ENCODE results near the gene USP37.
A peak's percentile ranks its signal among the peaks of the same experiment; 100 is the strongest.
"Not testable (repeated sequence)": the region's sequence is repeated elsewhere in the genome, so short reads cannot be mapped to it uniquely, and the experiment has no call there.

USP37 gene

DNA sequence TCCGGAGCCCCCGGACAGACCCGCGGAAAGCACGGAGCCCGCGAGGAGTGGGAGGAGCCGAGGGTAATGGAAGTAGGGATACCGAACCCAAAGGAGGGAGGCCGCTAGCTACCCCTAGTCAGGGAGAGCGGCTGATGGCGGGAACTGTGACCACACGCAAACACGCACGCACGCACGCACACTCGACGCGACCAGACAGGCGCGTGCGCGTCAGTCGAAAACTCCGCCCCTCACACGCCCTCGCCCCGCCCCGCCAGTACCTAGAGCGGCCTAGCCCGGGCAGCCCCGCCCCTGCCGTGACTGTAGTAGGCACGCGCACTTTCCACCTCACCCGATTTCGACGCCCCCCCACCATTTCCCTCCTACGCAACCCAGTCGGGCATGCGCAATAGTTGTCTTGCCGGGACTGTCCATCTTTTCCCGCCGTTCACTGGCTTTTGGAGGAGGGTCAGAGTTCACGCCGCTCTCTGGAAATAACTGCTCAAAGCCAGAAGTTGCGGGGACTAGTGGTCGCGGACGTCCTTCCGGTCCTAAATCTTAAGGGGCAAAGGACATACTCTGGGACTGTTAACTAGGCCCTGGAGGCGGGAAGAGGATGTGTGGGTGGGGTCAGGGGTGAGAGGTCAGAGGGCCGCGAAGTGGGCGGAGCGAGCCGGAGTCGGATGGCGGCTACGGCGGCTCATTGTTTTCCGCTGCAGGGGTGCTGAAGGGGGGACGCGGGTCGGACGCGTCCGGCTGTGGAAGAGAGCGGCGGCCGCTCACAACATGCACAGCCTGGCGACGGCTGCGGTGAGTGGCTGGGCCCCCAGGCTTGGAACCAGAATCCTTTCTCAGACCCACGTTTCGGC lies at the start of gene USP37, which contains the start of gene CNOT9:
Gene USP37, minus strand, starts transcription at position 162 of the 848 bp plus-strand sequence. CDS start 9,698 bp downstream, outside the sequence.
Gene CNOT9, plus strand, starts transcription at position 650 of the 848 bp plus-strand sequence. Its CDS starts 116 bp downstream, at position 766.
- DNase-seq = peak; percentile 92 to 99

DNA sequence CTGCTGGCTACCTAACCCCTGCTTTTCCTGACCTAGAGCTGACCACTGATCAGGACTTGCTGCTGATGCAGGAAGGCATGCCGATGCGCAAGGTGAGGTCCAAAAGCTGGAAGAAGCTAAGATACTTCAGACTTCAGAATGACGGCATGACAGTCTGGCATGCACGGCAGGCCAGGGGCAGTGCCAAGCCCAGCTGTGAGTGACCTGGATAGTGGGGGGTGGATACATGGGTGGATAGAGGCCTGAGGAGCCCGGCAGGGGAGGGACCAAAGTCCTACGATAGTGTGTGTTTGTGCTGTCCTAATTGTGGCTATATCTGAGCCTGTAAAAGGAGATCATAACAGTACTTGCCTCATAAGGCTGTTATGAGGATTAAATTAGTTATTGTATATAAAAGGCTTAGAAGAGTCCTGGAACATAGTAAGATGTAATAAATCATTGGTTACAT lies 47.7 kb upstream of the USP37 start:
- no peak for DNase-seq

DNA sequence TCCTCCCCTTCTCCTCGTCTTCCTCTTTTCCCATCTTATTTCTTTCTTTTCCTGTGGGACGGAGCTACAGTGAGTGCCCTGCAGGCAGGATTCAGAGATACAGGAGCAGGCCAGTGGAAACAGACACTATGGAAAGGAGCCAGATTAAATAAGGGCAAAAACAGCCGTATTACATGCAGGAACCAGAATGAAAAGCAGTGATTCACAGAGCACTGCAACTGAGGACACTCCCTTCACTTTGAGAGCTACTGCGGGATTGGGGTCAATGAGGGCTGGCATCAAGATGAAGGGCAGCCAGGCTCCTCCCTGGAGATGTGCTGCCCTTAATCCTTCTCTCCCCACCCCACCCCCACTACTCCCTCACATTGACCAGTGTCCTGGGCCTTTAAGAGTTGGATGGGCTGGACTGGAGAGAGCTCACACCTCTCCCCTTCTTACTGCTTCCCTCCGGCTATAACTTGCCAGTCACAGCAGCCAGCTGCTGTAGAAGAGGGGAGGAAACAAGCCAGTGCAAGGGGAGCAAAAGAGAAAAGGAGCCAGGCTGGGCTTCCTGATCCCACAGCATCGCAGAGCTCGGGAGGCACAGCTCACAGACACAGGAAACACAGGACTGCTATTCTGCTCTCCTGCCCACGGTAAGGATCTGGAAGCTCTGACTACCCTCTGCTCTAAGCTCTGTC lies 39.4 kb upstream of the USP37 start, which contains the start of gene PLCD4:
Gene PLCD4, plus strand, starts transcription at position 464 of the 680 bp plus-strand sequence. CDS start 7,841 bp downstream, outside the sequence.
- DNase-seq = peak in 1 of 2 experiments; percentile 7

GRCh38 chr2:218605432-218605831 lies 37.3 kb upstream of the USP37 start:
- DNase-seq = no peak

DNA sequence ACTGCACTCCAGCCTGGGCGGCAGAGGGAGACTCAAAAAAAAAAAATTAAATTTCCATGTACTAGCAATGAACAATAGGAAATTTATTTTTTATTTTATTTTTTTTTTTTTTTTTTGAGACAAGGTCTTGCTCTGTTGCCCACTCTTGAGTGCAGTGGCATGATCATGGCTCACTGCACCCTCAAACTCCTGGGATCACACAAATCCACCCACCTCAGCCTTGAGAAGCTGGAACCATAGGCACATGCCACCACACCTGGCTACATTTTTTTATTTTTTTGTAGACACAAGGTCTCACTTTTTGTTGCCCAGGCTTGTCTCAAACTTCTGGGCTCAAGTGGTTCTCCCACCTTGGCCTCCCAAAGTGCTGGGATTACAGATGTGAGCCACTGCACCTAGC lies 17.4 kb upstream of the USP37 start:
- DNase-seq = no peak

- no peak for DNase-seq
Observed at GRCh38 chr2:218583983-218584850, 16.1 kb upstream of the USP37 start.

DNA sequence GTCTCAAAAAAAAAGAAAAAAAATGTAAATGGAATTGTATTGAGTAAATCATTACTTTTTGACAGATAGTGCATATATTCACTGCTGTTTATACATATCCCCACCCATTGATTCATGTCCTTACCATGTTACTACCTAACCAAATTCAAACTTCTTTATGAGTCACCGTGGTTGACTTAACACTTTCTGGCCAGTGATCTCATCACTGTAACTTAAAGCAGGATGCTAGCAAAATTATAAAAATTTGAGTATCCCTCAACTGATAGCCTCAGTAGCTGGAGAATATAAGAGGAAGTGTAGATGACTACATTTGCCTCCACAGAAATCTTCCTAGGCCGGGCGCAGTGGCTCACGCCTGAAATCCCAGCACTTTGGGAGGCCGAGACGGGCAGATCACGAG lies 13.9 kb upstream of the USP37 start:
- no peak for DNase-seq

DNA sequence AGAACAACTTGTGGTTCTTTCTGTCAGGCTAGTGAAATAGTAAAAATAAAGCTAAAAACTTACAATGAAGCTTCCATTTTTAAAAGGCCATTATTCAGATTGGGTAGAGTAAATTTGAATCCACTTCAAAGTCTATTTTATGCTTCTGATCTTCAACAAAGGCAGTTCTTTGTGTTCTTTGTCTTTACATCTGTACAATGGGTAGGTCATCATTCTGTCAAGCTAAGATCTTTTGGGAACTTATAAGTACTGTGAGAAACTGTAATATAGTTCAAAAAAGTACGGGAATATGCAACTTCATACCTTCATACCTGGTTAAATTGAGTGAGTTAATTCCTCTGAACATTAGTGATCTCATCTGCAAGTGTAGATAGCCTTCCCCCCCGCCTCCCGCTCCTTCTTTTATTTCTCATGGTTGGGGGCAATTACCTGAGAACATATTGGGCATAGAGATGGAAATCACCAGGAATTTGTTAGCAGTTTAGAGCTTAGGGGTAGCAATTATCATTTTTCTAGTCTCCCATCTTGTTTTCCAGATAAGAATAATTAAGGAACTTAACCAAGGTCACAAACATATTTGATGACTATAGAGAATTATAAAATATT lies 10.2 kb upstream of the USP37 start:
- DNase-seq = no peak

DNA sequence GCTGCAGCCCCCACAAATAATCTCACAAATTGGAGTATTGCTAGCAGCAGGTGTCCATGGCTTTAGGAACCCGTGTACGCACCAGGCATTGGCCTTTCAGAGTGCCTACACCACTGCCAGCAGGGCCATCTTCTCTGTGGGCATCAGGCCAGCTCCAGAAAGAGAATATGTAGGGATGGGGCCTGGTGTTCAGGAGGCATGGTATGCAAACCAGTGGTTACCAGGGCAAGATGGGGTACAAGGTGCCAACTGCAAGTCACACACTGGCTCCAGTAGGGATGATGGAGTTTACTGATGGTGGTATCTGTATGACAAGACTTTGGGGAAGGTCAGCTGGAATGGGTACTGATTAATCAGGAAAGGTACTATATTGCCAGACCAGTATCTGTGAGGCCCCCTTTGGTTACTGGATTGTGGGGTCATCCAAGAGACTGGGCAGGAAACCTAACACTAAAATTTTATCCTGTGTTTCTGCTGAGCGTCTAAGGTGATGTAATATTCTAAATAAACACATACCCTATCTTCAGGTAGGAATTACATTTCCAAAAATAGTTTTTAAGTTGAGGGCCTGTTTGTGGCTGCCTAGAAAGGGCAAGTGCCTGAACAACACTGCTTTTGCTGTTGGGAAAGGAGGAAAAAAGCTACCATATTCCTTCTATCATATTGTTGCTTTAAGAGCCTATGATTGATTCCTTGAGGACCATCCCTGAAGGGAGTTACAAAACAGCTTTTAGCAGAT lies 9.5 kb upstream of the USP37 start:
- DNase-seq = peak in 1 of 2 experiments; percentile 2

DNA sequence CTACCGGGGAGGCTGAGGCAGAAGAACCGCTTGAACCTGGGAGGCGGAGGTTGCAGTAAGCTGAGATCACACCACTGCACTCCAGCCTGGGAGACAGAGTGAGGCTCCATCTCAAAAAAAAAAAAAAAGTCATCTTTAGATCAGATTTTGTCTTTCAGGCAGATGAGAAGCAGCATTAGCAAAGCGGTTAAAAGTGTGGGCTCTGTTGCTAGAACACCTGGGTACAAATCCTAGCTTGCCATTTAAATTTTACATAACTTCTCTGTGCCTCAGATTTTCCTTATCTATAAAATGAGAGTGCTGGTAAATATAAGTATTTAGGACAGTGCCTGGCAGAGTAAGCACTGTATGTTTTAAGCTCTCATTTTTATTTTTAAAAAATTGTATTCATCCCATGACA lies 8.7 kb upstream of the USP37 start:
- DNase-seq = no peak

GRCh38 chr2:218570850-218571249 lies 2.7 kb upstream of the USP37 start:
- DNase-seq = no peak

GRCh38 chr2:218569661-218570500 lies 1.7 kb upstream of the USP37 start:
- DNase-seq = peak in 1 of 2 experiments; percentile 10

- DNase-seq = peak; percentile 51 to 66
Observed at GRCh38 chr2:218569038-218569431, 884 bp upstream of the USP37 start.

DNA sequence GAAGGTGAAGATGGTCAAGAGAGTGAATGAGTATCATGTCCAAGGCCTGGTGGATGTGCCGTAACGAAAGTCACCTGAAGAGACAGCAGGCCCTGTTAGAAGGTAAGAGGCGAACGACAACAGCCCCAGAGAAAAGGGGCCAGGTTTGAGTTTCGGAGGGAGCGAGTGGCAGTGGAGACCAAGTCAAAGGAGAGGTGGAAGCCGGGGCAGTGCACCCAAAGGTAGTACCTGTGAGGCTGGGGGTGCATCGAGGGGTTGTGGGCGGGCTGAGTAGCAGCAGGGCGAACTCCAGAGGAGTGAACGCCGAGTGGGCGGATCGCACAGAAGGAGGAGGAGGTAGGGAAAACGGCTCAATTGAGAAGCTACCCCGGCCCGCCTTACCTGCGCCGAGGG lies 358 bp downstream of the USP37 start:
- DNase-seq = peak; percentile 60 to 87

DNA sequence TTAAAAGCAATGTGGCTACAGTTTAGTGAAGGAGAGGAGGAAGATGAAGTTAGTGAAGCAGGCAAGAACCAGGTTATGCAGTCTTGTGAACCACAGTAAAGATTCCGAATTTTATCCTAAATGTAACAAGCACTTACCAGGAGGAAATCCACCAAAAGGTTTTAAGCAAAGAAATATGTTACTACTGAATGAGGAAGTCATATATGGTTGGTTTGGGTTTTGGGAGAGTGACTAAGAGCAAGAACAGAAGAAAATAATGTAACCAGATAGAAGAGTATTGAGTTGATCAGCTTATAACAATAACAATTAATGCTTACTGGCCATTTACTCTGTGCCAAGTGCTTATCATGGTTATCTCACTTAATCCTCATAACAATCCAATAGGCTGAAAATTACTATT lies 1.9 kb downstream of the USP37 start:
- no peak for DNase-seq

- DNase-seq = no peak
Observed at GRCh38 chr2:218564056-218564455, 4.1 kb downstream of the USP37 start.

DNA sequence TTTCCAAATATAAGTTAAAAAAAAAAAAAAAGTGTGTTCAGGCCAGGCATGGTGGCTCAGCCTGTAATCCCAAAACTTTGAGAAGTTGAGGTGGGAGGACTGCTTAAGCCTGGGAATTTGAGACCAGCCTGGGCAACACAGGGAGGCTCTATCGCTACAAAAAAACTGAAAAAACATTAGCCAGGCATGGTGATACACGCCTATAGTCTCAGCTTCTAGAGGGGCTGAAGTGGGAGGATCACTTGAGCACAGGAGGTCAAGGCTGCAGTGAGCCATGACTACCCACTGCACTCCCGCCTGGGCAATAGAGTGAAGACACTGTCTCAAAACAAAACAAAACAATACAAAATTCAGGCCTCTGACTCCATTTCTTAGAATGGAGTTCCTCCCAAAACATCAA lies 9.2 kb downstream of the USP37 start:
- DNase-seq = no peak

DNA sequence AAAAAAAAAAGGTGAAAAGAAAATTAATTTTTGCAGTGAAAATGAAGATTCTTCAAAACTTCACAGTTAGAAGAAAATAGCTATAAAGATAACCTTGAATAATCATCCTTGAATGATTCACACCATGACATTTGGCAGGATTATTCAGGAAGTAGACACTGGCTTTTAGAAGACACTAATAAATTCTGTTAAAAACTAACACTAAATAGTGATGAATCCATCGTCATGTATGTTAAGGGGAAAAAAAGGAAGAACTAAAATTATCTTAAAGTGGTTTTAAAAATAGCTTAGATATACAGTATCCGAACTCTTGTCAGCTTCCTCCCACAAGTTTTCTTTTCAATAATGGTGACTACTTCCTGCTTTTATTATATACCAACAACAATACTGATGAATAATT lies 10.2 kb downstream of the USP37 start:
- no peak for DNase-seq

DNA sequence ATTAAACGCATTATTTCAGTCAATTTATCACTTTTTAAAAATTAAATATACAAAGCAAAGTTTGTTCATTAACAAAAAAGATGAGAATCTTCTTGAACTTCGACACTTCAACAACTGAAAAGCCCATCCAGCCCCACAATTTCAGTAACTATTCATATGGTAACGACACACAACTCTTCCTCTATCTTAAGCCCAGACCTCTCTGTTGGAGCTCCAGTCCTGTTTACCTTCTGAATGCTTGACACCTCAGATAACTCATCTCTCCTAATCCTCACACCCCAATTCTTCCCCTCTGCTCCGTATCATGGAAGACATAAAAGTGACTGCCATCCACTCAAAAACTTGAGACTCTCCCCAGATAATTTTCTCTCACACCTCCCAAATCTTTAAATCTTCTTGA lies 12.6 kb downstream of the USP37 start:
- DNase-seq = no peak

DNA sequence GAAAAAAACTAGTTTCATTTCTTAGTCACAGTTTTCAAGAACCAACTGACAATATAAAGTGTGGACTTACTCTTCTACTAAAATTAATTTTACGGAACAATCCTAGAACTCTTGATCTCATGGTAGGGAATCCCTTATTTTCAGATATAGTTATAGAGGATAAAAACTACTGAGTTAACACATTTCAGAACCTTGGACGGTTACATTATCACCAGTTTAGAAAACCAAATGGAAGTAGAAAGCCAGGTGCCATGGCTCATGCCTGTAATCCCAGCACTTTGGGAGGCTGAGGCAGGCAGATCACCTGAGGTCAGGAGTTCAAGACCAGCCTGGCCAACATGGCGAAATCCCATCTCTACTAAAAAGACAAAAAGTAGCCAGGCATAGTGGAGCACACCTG lies 13.9 kb downstream of the USP37 start:
- DNase-seq = not testable (repeated sequence)

DNA sequence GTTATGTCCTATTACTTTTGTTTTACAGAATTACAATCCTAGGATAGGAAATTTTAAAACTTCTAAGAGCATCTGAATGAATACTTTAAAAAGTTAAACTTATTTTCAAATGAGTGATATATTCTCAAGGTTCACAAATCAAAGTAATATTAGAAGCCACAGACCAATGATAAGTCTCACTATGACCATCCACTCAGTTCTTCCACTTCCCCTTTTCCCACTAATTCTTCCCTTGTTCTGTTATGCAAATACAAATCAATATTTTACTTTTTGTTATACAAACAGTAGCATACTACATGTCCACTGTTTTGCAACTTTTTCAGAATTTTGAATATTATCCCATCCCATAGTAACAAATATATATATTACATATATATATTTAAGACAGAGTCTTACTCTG lies 20.2 kb downstream of the USP37 start:
- no peak for DNase-seq

All from NCI-H526 (cell line).